Cortex of kidney (tissue), 1 donor: ENCODE results near the gene F7.
"Not testable (repeated sequence)": the region's sequence is repeated elsewhere in the genome, so short reads cannot be mapped to it uniquely, and the experiment has no call there.

Experiments used
- DNase-seq: peaks from one replicate; lab custom pipeline; 2025; lab: John Stamatoyannopoulos, UW

Gene F7

DNA sequence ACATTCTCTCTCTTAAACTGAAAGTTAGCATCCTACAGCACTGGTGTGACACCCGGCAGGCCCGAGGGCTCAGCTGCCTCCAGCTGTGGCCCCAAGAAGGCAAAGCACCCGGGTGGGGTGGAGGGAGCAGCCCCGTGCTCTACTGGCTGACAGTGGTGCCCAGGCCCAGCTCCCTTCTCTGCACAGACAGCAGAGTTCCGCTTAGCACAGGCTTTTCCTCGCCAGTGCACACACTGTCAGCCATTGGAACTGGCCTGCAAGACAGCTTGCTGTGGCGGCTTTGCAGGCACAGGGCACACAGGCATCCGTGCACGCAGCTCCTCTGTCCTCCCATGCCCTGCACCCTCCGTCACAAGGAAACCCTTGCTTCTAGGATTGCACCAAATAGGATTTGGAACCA, 3.3 kb upstream of the F7 start:
- DNase-seq, result not testable (repeated sequence)

DNA sequence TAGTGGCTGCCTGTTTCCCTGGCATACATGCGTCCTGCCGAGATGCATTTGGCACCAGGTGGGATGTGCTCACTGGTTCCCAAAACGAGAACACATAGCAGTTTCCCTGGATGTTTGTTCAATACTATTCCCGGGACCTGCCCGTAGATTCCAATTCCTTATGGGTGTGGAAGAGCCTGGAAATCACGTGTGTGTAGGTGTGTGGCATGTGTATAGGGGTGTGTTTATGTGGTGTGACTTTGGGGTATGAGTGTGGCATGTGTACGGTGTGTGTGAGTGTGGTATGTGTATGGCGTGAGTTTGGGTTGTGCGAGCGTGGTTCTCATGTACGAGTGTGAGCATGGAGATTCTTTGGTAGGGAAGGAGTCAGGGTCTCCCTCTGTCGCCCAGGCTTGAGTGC, 2.9 kb upstream of the F7 start:
- DNase-seq, result no peak

GRCh38 chr13:113103646-113104045, 1.9 kb upstream of the F7 start:
- no peak for DNase-seq

DNA sequence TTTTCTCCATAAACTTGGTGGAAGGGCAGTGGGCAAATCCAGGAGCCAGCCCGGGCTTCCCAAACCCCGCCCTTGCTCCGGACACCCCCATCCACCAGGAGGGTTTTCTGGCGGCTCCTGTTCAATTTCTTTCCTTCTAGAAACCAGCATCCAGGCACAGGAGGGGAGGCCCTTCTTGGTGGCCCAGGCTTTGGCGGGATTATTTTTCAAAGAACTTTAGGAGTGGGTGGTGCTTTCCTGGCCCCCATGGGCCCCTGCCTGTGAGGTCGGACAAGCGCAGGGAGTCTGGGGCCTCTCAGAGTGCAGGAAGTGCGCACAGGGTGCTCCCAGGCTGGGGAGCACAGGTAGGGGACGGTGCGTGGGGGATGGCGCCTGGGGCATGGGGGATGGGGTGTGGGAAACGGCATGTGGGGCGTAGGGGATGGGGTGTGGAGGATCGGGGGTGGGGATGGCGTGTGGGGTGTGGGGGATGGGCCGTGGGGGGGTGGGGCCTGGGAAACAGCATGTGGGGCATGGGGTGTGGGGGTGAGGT, 396 bp downstream of the F7 start:
- no peak for DNase-seq

- DNase-seq, result no peak
Observed at GRCh38 chr13:113106711-113107351, 1.2 kb downstream of the F7 start.

GRCh38 chr13:113108521-113108920, 2.9 kb downstream of the F7 start:
- DNase-seq, result not testable (repeated sequence)

GRCh38 chr13:113109151-113110047, 3.8 kb downstream of the F7 start:
- DNase-seq, result no peak

GRCh38 chr13:113110048-113110851, 4.7 kb downstream of the F7 start:
- no peak for DNase-seq

- DNase-seq, result no peak
Observed at GRCh38 chr13:113110852-113111315, 5.3 kb downstream of the F7 start.

- not testable (repeated sequence) for DNase-seq
Observed at GRCh38 chr13:113111821-113112220, 6.2 kb downstream of the F7 start.

DNA sequence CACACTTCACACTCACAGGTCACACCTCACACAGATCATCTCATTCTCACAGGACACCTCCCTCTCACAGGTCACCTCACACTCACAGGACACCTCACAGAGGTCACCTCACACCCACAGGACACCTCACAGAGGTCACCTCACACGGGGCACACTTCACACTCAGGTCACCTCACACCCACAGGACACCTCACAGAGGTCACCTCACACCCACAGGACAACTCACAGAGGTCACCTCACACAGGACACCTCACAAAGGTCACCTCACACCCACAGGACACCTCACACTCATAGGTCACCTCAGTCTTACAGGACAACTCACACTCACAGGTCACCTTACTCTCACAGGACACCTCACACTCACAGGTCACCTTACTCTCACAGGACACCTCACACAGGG, 6.9 kb downstream of the F7 start:
- DNase-seq, result not testable (repeated sequence)

DNA sequence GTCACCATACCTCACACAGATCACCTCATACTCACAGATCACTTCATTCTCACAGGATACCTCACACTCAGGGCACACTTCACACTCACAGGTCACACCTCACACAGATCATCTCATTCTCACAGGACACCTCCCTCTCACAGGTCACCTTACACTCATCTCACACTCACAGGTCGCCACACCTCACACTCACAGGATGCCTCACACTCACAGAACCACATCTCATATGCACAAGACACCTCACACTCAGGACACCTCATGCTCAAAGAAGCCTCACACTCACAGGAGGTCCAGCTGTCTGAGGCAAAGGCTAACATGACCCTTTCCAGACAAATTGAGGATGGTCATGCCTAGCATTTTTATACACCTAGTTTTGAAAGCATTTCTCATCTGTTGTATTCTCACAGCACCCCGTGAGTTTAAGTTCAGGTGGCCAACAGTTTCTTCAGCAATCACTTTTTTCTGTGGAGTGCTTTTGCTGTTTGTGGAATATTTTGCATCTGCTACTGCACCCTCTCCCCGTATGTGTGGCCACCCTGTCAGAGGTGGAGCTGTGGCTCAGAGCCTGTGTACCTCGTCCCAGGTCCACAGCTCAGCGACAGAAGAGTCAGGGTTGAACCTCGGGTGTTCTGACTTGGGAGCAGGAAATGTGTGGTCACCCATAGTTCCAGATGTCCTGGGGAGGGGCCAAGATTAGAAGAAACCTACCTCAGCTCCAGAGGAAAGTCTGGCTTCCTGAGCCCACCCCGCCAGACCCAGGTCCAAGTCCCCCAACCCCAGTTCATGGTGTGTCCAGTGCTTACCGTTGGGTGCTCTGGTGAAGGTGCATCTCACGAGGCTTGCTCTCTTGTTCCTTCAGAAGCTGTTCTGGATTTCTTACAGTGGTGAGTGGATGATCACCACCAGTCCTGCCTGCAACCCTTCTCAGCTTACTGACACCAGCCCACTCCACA, 7.6 kb downstream of the F7 start:
- DNase-seq, result no peak

GRCh38 chr13:113113846-113114271, 8.3 kb downstream of the F7 start:
- DNase-seq, result no peak

GRCh38 chr13:113114511-113115362, 9.1 kb downstream of the F7 start:
- no peak for DNase-seq

- DNase-seq, result no peak
Observed at GRCh38 chr13:113115363-113116205, 10.0 kb downstream of the F7 start.

GRCh38 chr13:113116206-113116800, 10.7 kb downstream of the F7 start:
- no peak for DNase-seq

- no peak for DNase-seq
Observed at GRCh38 chr13:113116871-113117271, 11.3 kb downstream of the F7 start.

- no peak for DNase-seq
Observed at GRCh38 chr13:113117335-113117872, 11.8 kb downstream of the F7 start.
